GM18907 (cell line): ENCODE measurements around the gene CAMKK1.

ENCODE experiments used
- ATAC-seq: cut with Tn5 transposase; IDR thresholded peaks from one replicate; pipeline ENCODE4 v1.9.1; 2021; ENCODE audit warnings: mild to moderate bottlenecking, moderate library complexity; ENCODE audit not compliant: unreplicated experiment

Gene CAMKK1

DNA sequence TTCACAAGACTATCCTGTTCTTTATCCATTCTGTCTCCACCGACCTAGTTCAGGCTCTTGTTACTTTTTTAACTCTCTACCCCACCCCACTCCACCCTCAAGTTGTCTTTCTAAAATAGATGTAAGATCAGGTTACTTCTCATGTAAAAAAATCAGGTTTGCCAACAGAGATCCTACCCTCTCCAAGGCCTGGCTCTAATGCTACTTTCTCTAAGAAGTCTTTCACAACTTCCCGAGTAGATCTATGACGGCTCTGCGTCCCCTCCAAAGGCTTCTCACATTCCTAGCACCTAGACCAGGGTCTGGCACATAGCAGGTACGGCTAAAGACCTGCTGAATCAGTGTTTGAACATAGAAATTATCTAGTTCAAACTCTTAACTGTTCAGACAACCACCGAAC is 77.7 kb downstream of the CAMKK1 start:
- no peak for ATAC-seq

- no peak for ATAC-seq
Observed at GRCh38 chr17:3814361-3814760, 78.5 kb downstream of the CAMKK1 start.

- no peak for ATAC-seq
Observed at GRCh38 chr17:3813171-3813570, 79.7 kb downstream of the CAMKK1 start.

- no peak for ATAC-seq
Observed at GRCh38 chr17:3812771-3813170, 80.1 kb downstream of the CAMKK1 start.

- ATAC-seq, result no peak
Observed at GRCh38 chr17:3812284-3812683, 80.6 kb downstream of the CAMKK1 start.
